Muscle layer of duodenum (tissue), 2 donors: ENCODE results near the gene CNDP2.
A peak's percentile ranks its signal among the peaks of the same experiment; 100 is the strongest.
"Not testable (repeated sequence)": the region's sequence is repeated elsewhere in the genome, so short reads cannot be mapped to it uniquely, and the experiment has no call there.

Experiments used
- H3K27ac ChIP-seq: one replicate; pipeline ENCODE4 v1.7.0; 2013; ENCODE audit warnings: mild to moderate bottlenecking, low read length
- H3K27me3 ChIP-seq: one replicate; pipeline ENCODE4 v1.7.0; 2013; ENCODE audit warnings: low read depth, mild to moderate bottlenecking, control low read depth, low read length
- H3K36me3 ChIP-seq, 2 donors: one replicate each; pipeline ENCODE4 v1.7.0; 2013; ENCODE audit warnings: low read length in 2 of 2, control low read depth in 1 of 2, mild to moderate bottlenecking in 1 of 2; ENCODE audit not compliant: insufficient read depth in 2 of 2, control insufficient read depth in 1 of 2
- H3K4me1 ChIP-seq, 2 donors: one replicate each; pipeline ENCODE4 v1.7.0; 2013; ENCODE audit warnings: low read length in 2 of 2, mild to moderate bottlenecking in 2 of 2, control low read depth in 1 of 2, moderate library complexity in 1 of 2; ENCODE audit not compliant: insufficient read depth in 2 of 2, control insufficient read depth in 1 of 2
- H3K4me3 ChIP-seq, 2 donors: one replicate each; pipeline ENCODE4 v1.7.0; 2013; ENCODE audit warnings: low read length in 2 of 2, low read depth in 1 of 2, mild to moderate bottlenecking in 1 of 2
- H3K9me3 ChIP-seq, 2 donors: one replicate each; pipeline ENCODE4 v1.7.0; 2013; ENCODE audit warnings: low read length in 2 of 2, control low read depth in 1 of 2, mild to moderate bottlenecking in 1 of 2; ENCODE audit not compliant: control insufficient read depth in 1 of 2
- donor health status: healthy.

CNDP2 gene

GRCh38 chr18:74520096-74520833, 24.1 kb downstream of the CNDP2 start:
- Histone ChIP-seq H3K27ac (no peak overlapping the region), H3K36me3 (peaks cover 49 to 54% of the 10 kb centered on the region in 2 donors), H3K4me1 (peaks cover 5 to 12% of the 10 kb centered on the region in 2 donors), H3K4me3 (no peak overlapping the region), H3K27me3 (no peaks in the 10 kb centered on the region), H3K9me3 (no peaks in the 10 kb centered on the region)

GRCh38 chr18:74521068-74521725, 25.0 kb downstream of the CNDP2 start:
- Histone ChIP-seq H3K4me1 (peaks cover 5 to 12% of the 10 kb centered on the region in 2 donors), H3K27me3 (no peaks in the 10 kb centered on the region), H3K4me3 (no peak overlapping the region), H3K9me3 (no peaks in the 10 kb centered on the region), H3K36me3 (peaks cover 40 to 44% of the 10 kb centered on the region in 2 donors), H3K27ac (no peak overlapping the region)

- H3K27me3 ChIP-seq = no peaks in the 10 kb centered on the region
- peaks cover 26 to 30% of the 10 kb centered on the region in 2 donors for H3K36me3 ChIP-seq
- H3K4me1 ChIP-seq = peaks cover 5 to 12% of the 10 kb centered on the region in 2 donors
- H3K27ac ChIP-seq = no peak overlapping the region
- no peak overlapping the region for H3K4me3 ChIP-seq
- H3K9me3 ChIP-seq = no peaks in the 10 kb centered on the region
Observed at GRCh38 chr18:74522635-74523548, 26.7 kb downstream of the CNDP2 start.

GRCh38 chr18:74524097-74524496, 27.9 kb downstream of the CNDP2 start:
- no peaks in the 10 kb centered on the region for H3K9me3 ChIP-seq
- no peak overlapping the region for H3K4me3 ChIP-seq
- peaks cover 5 to 12% of the 10 kb centered on the region in 2 donors for H3K4me1 ChIP-seq
- peak overlapping the region; percentile 39 for H3K27ac ChIP-seq
- no peaks in the 10 kb centered on the region for H3K27me3 ChIP-seq
- peaks cover 17 to 20% of the 10 kb centered on the region in 2 donors for H3K36me3 ChIP-seq

GRCh38 chr18:74524915-74525314, 28.8 kb downstream of the CNDP2 start:
- H3K9me3 ChIP-seq, H3K27ac ChIP-seq, H3K27me3 ChIP-seq, H3K4me3 ChIP-seq: not testable (repeated sequence)
- Histone ChIP-seq H3K36me3 (peaks cover 9 to 12% of the 10 kb centered on the region in 2 donors), H3K4me1 (peaks cover 5 to 12% of the 10 kb centered on the region in 2 donors)

GRCh38 chr18:74525741-74526140, 29.6 kb downstream of the CNDP2 start:
- no peaks in the 10 kb centered on the region for H3K27me3 ChIP-seq
- peaks cover 4% of the 10 kb centered on the region in 2 donors for H3K36me3 ChIP-seq
- no peak overlapping the region for H3K27ac ChIP-seq
- H3K9me3 ChIP-seq = no peaks in the 10 kb centered on the region
- no peak overlapping the region for H3K4me3 ChIP-seq
- H3K4me1 ChIP-seq = peaks cover 5 to 12% of the 10 kb centered on the region in 2 donors

GRCh38 chr18:74526488-74526887, 30.3 kb downstream of the CNDP2 start:
- peaks cover 5 to 12% of the 10 kb centered on the region in 2 donors for H3K4me1 ChIP-seq
- no peak overlapping the region for H3K27ac ChIP-seq
- H3K27me3 ChIP-seq = no peaks in the 10 kb centered on the region
- H3K4me3 ChIP-seq = no peak overlapping the region
- H3K9me3 ChIP-seq = no peaks in the 10 kb centered on the region
- H3K36me3 ChIP-seq = no peaks in the 10 kb centered on the region

GRCh38 chr18:74528478-74528877, 32.3 kb downstream of the CNDP2 start:
- Histone ChIP-seq H3K9me3 (no peaks in the 10 kb centered on the region), H3K4me1 (peaks cover 5 to 7% of the 10 kb centered on the region in 2 donors), H3K27ac (no peak overlapping the region), H3K4me3 (no peak overlapping the region), H3K27me3 (no peaks in the 10 kb centered on the region), H3K36me3 (no peaks in the 10 kb centered on the region)

GRCh38 chr18:74528913-74529312, 32.8 kb downstream of the CNDP2 start:
- no peak overlapping the region for H3K27ac ChIP-seq
- H3K36me3 ChIP-seq = no peaks in the 10 kb centered on the region
- peaks cover 2 to 3% of the 10 kb centered on the region in 2 donors for H3K4me1 ChIP-seq
- no peak overlapping the region for H3K4me3 ChIP-seq
- no peaks in the 10 kb centered on the region for H3K9me3 ChIP-seq
- no peaks in the 10 kb centered on the region for H3K27me3 ChIP-seq

- Histone ChIP-seq H3K4me3 (no peak overlapping the region), H3K36me3 (no peaks in the 10 kb centered on the region), H3K27ac (no peak overlapping the region), H3K4me1 (no peaks in the 10 kb centered on the region), H3K9me3 (no peaks in the 10 kb centered on the region), H3K27me3 (no peaks in the 10 kb centered on the region)
Observed at GRCh38 chr18:74529378-74529777, 33.2 kb downstream of the CNDP2 start.
